ENCODE data around the gene RNF213.

RNF213 gene

GRCh38 chr17:80418589-80418988 lies 157.9 kb downstream of the RNF213 start:
- Histone ChIP-seq H3K27me3 (ENCODE audit: control insufficient read depth, insufficient read depth, low read length) (no peaks in the 10 kb centered on the region), H3K36me3 (ENCODE audit: control insufficient read depth, insufficient read depth, low read length) (no peaks in the 10 kb centered on the region), H3K27ac (no peak overlapping the region), H3K79me2 (peaks cover 11% of the 10 kb centered on the region), H3K9me3 (ENCODE audit: control insufficient read depth, low read length) (no peaks in the 10 kb centered on the region), H3K4me3 (ENCODE audit: low read depth, low read length) (no peak overlapping the region), H3K4me2 (ENCODE audit: low read length) (no peak overlapping the region), H3K9ac (no peak overlapping the region), H3K4me1 (peaks cover under 1% of the 10 kb centered on the region), H2AFZ (no peak overlapping the region)
- TF ChIP-seq, protein P1, sequence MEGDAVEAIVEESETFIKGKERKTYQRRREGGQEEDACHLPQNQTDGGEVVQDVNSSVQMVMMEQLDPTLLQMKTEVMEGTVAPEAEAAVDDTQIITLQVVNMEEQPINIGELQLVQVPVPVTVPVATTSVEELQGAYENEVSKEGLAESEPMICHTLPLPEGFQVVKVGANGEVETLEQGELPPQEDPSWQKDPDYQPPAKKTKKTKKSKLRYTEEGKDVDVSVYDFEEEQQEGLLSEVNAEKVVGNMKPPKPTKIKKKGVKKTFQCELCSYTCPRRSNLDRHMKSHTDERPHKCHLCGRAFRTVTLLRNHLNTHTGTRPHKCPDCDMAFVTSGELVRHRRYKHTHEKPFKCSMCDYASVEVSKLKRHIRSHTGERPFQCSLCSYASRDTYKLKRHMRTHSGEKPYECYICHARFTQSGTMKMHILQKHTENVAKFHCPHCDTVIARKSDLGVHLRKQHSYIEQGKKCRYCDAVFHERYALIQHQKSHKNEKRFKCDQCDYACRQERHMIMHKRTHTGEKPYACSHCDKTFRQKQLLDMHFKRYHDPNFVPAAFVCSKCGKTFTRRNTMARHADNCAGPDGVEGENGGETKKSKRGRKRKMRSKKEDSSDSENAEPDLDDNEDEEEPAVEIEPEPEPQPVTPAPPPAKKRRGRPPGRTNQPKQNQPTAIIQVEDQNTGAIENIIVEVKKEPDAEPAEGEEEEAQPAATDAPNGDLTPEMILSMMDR (IDR thresholded peaks at IDR 0.05): no peak

DNA sequence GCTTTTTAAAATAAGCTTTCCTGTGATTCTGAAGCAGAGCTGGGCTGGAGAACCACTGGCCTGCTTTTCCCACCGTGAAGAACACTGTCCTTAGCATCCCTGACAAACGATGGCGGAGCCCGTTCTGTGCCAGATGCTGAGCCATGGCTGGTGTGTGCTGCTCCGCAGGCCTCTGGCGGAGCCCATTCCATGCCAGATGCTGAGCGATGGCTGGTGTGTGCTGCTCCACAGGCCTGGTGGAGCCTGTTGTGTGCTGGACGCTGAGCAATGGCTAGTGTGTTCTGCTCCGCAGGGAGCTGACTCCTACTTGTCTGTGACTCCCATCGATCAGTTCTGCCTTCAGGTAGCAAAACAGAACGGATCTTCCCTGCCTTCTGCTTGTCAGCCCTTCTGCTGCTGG lies 158.6 kb downstream of the RNF213 start:
- Histone ChIP-seq H3K4me2 (ENCODE audit: low read length) (no peak overlapping the region), H3K27ac (no peak overlapping the region), H3K27me3 (ENCODE audit: control insufficient read depth, insufficient read depth, low read length) (no peaks in the 10 kb centered on the region), H3K4me3 (ENCODE audit: low read depth, low read length) (no peak overlapping the region), H3K9me3 (ENCODE audit: control insufficient read depth, low read length) (no peaks in the 10 kb centered on the region), H3K36me3 (ENCODE audit: control insufficient read depth, insufficient read depth, low read length) (no peaks in the 10 kb centered on the region), H2AFZ (no peak overlapping the region), H3K9ac (no peak overlapping the region), H3K4me1 (no peaks in the 10 kb centered on the region), H3K79me2 (peaks cover 7% of the 10 kb centered on the region)
- TF ChIP-seq, protein P1 (IDR thresholded peaks at IDR 0.05): no peak

- H3K9ac ChIP-seq: no peak overlapping the region
- TF ChIP-seq, protein P1 (IDR thresholded peaks at IDR 0.05): no peak
- no peaks in the 10 kb centered on the region for H3K4me1 ChIP-seq
- H2AFZ ChIP-seq: no peak overlapping the region
- H3K79me2 ChIP-seq: no peaks in the 10 kb centered on the region
- no peaks in the 10 kb centered on the region for H3K9me3 ChIP-seq (ENCODE audit: control insufficient read depth, low read length)
- no peaks in the 10 kb centered on the region for H3K27me3 ChIP-seq (ENCODE audit: control insufficient read depth, insufficient read depth, low read length)
- no peak overlapping the region for H3K27ac ChIP-seq
- no peak overlapping the region for H3K4me2 ChIP-seq (ENCODE audit: low read length)
- H3K36me3 ChIP-seq (ENCODE audit: control insufficient read depth, insufficient read depth, low read length): no peaks in the 10 kb centered on the region
- H3K4me3 ChIP-seq (ENCODE audit: low read depth, low read length): no peak overlapping the region
Observed at GRCh38 chr17:80421381-80422090, 160.9 kb downstream of the RNF213 start.

DNA sequence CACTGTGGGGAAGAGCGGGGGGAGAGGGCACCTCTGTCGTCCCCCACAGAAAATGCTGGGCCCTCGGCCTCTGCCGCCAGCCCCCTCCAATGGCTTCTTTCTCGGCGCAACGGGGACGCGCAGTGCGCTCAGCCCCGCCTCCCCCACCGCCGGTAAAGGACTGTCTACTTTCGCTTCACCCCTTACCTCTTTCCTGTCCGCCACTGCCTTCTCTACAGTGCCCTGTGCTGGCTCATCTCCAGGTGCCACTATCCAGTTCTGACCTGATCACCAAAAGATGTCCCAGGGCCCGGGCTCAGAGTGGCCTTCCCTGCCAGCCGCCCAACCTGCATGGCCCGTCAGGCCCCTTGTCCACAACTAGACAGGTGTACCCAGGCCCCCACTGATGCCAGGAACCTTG lies 161.6 kb downstream of the RNF213 start:
- H3K9ac ChIP-seq: no peak overlapping the region
- H3K79me2 ChIP-seq: peaks cover 2% of the 10 kb centered on the region
- TF ChIP-seq, protein P1 (IDR thresholded peaks at IDR 0.05): no peak
- H3K4me3 ChIP-seq (ENCODE audit: low read depth, low read length): no peak overlapping the region
- H2AFZ ChIP-seq: no peak overlapping the region
- H3K36me3 ChIP-seq (ENCODE audit: control insufficient read depth, insufficient read depth, low read length): no peaks in the 10 kb centered on the region
- H3K27me3 ChIP-seq (ENCODE audit: control insufficient read depth, insufficient read depth, low read length): no peaks in the 10 kb centered on the region
- H3K4me1 ChIP-seq: no peaks in the 10 kb centered on the region
- no peaks in the 10 kb centered on the region for H3K9me3 ChIP-seq (ENCODE audit: control insufficient read depth, low read length)
- H3K27ac ChIP-seq: no peak overlapping the region
- no peak overlapping the region for H3K4me2 ChIP-seq (ENCODE audit: low read length)

GRCh38 chr17:80422981-80423380 lies 162.3 kb downstream of the RNF213 start:
- Histone ChIP-seq H3K4me2 (ENCODE audit: low read length) (no peak overlapping the region), H3K9ac (no peak overlapping the region), H3K79me2 (peaks cover 2% of the 10 kb centered on the region), H3K9me3 (ENCODE audit: control insufficient read depth, low read length) (no peaks in the 10 kb centered on the region), H2AFZ (no peak overlapping the region), H3K27me3 (ENCODE audit: control insufficient read depth, insufficient read depth, low read length) (no peaks in the 10 kb centered on the region), H3K27ac (no peak overlapping the region), H3K4me3 (ENCODE audit: low read depth, low read length) (no peak overlapping the region), H3K36me3 (ENCODE audit: control insufficient read depth, insufficient read depth, low read length) (no peaks in the 10 kb centered on the region), H3K4me1 (no peaks in the 10 kb centered on the region)
- TF ChIP-seq, protein P1 (IDR thresholded peaks at IDR 0.05): no peak
